ENCODE results near the gene ATP1A4.
"Not testable (repeated sequence)": the region's sequence is repeated elsewhere in the genome, so short reads cannot be mapped to it uniquely, and the experiment has no call there.

Gene ATP1A4

GRCh38 chr1:160124705-160125478 lies 26.5 kb upstream of the ATP1A4 start:
- no peak for DNase-seq

GRCh38 chr1:160125746-160126145 lies 25.7 kb upstream of the ATP1A4 start:
- DNase-seq, result no peak

GRCh38 chr1:160126342-160126741 lies 25.1 kb upstream of the ATP1A4 start:
- DNase-seq, result not testable (repeated sequence)

- no peak for DNase-seq
Measured at GRCh38 chr1:160127381-160127780, 24.0 kb upstream of the ATP1A4 start.

GRCh38 chr1:160127865-160128523 lies 23.4 kb upstream of the ATP1A4 start:
- DNase-seq, result no peak

GRCh38 chr1:160128636-160129035 lies 22.8 kb upstream of the ATP1A4 start:
- DNase-seq, result no peak

GRCh38 chr1:160129046-160129445 lies 22.4 kb upstream of the ATP1A4 start:
- DNase-seq, result no peak

GRCh38 chr1:160129558-160129957 lies 21.8 kb upstream of the ATP1A4 start:
- no peak for DNase-seq

- no peak for DNase-seq
Measured at GRCh38 chr1:160129966-160130365, 21.4 kb upstream of the ATP1A4 start.

GRCh38 chr1:160130486-160130885 lies 20.9 kb upstream of the ATP1A4 start:
- DNase-seq, result no peak

GRCh38 chr1:160130939-160131338 lies 20.5 kb upstream of the ATP1A4 start:
- DNase-seq, result no peak

- no peak for DNase-seq
Measured at GRCh38 chr1:160131803-160132565, 19.4 kb upstream of the ATP1A4 start.

GRCh38 chr1:160133990-160134770 lies 17.2 kb upstream of the ATP1A4 start:
- DNase-seq, result no peak

- no peak for DNase-seq
Measured at GRCh38 chr1:160134791-160135572, 16.4 kb upstream of the ATP1A4 start.

GRCh38 chr1:160136121-160136925 lies 15.1 kb upstream of the ATP1A4 start:
- no peak for DNase-seq

GRCh38 chr1:160136926-160137200 lies 14.5 kb upstream of the ATP1A4 start:
- no peak for DNase-seq

GRCh38 chr1:160137216-160137862 lies 14.1 kb upstream of the ATP1A4 start:
- no peak for DNase-seq

- DNase-seq, result no peak
Measured at GRCh38 chr1:160139840-160140239, 11.6 kb upstream of the ATP1A4 start.

- no peak for DNase-seq
Measured at GRCh38 chr1:160143695-160144094, 7.7 kb upstream of the ATP1A4 start.

- DNase-seq, result no peak
Measured at GRCh38 chr1:160144921-160145320, 6.5 kb upstream of the ATP1A4 start.

- DNase-seq, result no peak
Measured at GRCh38 chr1:160146107-160146506, 5.3 kb upstream of the ATP1A4 start.

Measured in DMS79 (cell line).